HG03442 (cell line): Measurements from ENCODE around the gene PSORS1C1.
"Not testable (repeated sequence)": the region's sequence is repeated elsewhere in the genome, so short reads cannot be mapped to it uniquely, and the experiment has no call there.

Source experiments
- ATAC-seq: cut with Tn5 transposase; IDR thresholded peaks from one replicate; pipeline ENCODE4 v1.9.1; 2021; ENCODE audit warnings: mild to moderate bottlenecking, moderate library complexity; ENCODE audit not compliant: unreplicated experiment

Gene PSORS1C1

DNA sequence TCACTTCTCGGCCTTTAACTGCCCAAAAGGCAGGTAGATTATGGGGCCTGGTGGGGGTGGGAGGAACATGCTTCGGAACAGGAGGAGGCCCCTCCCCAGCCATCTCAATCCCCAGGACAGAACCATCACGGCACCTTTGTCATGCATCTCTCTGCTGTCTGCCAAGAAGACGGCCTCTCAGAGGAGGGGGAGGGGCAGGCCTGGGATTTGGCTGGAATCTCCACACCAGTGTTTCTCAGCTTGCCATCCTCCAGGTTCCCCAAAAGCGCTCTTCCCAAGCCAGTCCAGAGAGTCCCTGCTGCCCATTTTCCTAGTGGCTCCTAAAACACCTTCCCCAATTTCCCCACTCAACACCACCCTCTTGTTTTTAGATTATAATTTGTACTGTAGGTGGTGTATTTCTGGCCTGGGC is 58.4 kb downstream of the PSORS1C1 start:
- no peak for ATAC-seq

DNA sequence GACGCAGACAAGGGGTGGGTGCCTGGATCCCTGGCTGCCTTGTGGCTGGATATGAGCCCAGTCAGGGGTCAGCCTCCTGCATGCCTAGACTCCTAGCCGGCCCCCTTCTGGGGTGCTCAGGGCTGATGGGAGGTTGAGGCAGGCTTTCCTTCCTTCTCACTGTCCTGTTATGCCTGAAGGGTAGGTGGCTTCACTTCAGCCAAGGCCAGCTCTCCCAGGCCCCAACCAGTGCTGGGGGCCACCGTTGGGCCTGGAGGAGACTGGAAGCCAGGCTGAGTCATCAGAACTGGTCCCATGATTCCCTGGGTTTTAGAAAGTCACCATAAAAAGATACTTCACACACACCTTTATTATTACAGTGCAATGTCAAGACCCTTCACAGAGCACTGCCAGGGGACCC is 58.8 kb downstream of the PSORS1C1 start:
- ATAC-seq: no peak

DNA sequence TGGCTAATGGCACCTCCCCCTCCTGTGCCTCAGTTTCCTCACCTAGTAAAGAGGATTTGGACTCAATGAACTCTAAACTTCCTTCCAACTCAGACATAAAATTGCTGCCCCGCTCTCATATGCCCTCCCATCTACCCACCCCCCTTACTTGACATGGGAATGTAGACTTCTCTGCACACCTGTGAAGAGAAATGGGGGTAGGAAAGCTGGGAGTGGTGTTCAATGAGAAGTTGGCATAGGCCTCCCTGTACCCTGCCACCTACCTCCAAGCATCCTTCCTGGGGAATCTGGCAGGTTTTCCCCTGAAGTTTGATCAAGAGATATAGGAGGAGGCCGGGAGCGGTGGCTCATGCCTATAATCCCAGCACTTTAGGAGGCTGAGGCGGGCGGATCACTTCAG is 59.8 kb downstream of the PSORS1C1 start:
- ATAC-seq: no peak

DNA sequence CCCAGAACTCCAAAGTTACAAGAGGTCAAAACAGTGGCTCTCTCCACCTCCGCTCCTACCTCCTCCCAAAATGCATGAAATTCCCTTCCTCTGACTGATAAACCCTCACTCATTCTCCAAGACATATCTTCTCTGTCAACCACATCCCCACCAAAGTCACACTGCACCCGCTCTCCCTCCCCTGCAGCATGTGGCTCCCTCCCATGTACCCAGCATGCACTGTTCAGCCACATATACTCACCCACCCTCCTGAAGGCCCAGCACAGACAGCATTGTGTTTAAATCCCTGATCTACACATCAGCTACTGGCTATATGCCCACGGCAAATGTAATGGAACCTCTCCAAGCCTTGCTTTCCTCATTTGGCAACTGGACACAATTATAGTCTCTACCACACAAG is 61.4 kb downstream of the PSORS1C1 start:
- ATAC-seq: no peak

DNA sequence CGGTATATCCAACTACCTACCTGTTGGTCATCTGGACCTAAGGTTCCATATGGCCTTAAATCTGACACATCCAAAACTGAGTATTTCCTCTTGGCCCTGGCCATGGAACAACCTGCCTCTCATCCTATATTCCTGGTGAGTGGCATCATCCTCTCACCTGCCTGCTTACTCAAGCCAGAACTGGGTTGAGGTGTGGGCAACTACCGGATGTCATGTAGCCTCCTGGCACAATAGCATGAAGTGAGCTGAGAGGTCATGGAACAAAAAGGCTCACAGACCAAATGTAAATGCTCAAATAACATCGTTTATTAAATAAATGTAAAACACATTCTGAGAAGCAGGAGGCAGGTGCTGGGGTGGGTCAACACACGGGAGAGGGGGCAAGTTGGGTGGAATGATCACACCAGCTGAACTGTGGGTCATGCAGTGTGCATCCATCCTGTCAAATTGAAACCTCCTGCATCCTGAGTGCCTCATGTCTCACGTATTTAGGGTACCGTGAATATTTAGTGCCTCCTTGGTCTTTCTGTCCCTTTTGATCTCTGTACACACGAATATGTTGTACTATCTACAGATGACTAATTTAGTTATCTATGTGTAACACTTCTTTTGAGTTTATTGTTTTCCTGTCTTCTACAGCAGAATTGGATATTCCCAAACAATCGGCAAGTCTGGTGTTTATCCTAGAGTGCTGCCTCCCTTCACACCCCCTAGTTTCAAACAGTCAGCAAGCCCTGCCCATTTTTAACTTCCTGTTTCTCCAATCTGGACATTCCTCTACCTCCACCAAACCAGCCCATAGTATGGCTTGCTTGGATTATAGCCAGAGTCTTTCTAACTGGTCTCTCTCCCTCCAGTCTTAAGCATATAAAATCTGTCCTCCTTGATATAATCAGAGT is 63.8 kb downstream of the PSORS1C1 start:
- no peak for ATAC-seq

DNA sequence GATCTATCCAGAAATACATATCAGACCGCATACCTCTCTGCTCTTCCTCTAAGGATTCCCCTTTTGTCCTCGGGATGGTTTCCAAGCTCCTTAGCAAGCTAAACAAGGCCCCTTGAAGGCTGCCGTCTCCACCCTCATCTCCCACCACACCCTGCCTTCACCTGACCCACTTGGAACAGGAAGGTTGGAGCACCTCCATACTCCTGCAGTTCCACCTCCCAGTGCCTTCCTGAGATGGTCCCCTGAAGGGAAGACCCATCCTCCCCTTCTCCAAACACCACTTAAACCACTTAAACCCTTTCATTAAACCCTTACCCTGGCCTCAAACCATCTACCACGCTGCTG is 64.4 kb downstream of the PSORS1C1 start:
- ATAC-seq: no peak

DNA sequence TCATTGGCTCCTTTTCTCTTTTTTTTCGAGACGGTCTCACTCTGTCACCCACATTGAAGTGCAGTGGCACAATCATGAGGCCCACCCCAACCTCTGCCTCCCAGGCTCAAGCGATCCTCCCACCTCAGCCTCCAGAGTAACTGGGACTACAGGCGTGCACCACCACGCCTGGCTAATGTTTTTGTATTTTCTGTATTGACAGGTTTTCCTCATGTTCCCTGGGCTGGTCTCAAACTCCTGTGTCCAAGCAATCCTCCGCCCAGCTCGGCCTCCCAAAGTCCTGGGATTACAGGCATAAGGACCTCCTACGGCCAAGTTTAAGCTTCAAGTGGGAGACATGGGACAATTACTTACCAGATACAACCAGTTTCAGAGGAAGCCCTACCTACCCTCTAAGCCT is 65.3 kb downstream of the PSORS1C1 start:
- no peak for ATAC-seq

DNA sequence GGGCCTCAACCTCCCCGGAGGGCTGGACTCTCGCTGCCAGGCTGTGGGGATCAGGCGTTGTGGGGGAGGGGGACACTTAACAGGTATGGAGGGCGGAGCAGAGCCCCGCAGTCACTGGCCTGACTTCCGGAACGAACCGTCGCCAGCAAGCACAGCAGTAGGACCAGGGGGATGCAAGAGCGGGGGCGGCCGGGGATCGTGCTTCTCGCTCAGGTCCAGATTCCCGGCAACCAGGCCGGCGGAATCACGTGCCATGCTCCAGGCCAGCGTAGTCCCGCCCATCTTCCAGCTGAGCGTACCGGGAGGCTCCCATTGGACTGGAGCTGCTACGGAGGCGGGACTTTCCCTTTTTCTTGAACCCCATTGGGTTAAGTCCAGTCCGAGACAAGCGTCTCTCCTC is 65.9 kb downstream of the PSORS1C1 start:
- no peak for ATAC-seq

DNA sequence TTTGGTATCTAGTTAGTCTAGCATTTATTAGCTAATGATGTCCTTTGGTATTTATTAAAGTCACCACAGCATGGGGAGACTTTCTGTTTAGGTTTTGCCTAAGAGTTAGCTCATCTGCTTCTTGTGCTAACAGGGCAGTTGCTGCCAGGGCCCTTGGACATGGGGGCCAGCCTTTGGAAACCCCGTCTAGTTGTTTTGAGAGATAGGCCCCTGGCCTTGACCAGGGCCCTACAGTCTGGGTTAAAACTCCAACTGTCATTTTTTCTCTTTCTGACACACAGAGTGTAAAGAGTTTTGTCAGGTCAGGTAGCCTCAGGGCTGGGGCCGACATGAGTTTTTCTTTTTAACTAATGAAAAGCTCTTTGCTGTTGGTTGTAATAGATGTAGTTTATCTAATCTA is 68.7 kb downstream of the PSORS1C1 start:
- not testable (repeated sequence) for ATAC-seq

DNA sequence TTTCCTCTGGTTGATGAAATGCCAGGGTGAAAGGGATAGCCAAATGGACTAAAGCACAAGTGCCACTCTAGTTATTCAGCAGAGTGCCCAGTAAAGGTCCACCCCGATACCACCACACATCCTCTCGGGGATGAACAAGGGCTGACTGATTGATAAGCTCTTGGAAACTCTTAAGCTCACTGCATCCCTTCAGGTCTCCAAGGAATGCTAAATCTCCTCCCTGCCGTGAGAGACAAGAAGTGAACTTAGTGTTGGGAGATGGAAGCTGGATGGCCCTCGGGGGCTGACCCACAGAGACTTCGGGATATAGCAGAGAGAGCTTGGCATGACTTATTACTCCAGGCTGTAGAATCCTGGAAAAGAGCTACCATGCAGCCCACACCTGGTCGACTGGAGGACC is 69.3 kb downstream of the PSORS1C1 start:
- not testable (repeated sequence) for ATAC-seq

DNA sequence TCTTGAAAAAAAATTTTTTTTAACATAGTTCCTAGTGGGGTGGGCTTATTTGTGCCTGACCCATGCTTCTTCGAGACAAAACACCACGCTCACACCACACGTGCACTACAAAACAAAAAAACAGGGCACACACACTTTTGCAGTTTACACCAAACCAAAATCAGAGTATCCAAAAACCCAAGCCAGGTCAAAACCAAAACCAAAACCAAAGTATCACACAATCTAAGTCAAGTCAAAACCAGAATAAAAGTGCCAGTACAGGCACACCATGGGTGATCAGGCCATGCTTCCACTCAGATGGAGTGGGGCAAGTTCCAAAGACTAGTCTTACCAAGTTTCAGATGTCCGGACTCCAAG is 71.1 kb downstream of the PSORS1C1 start:
- not testable (repeated sequence) for ATAC-seq

DNA sequence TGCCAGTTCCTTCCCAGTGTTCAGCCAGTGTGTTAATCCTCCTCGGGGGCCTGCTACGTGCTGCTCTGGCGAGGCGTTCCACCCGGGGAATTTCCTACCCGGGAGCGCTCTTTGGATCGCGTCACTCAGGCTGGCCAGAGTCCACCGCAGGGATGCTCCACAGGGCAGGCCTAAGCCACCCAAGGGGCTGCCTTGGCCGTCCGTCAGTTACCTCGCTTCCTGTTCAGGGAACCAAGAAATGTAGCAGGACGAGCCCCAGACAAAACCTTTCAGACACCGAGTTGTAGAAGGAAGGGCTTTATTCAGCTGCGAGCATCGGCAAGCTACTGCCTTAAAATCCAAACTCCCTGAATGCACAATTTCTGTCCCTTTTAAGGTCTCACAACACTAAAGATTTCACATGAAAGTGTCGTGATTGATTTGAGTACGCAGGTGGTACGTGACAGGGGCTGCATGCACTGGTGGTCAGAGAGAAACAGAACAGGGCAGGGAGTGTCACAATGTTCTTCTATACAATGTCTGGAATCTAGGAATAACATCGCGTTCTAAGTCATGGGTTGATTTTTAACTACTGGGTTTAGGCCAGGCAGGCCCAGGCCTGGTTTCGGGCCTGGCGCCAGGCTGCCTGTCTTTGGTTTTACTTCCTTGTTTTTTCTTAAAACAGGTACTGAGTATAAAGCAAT is 71.6 kb downstream of the PSORS1C1 start:
- ATAC-seq: no peak

DNA sequence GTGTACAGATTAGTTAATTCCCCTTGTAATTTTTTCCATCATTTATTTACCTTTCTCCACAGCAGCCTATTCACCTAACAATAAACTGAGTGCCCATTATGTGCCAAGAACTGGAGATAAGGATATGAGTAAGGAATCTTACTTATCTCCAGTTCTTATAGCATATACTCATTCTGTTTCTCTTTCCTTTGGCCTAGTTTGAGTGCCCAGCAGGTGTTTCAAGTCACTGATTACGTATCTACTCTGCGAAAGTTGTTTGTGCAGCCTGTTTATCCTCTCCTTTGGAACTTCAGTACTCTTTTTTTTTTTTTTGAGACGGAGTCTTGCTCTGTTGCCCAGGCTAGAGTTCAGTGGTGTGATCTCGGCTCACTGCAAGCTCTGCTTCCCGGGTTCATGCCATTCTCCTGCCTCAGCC is 73.2 kb downstream of the PSORS1C1 start:
- no peak for ATAC-seq

DNA sequence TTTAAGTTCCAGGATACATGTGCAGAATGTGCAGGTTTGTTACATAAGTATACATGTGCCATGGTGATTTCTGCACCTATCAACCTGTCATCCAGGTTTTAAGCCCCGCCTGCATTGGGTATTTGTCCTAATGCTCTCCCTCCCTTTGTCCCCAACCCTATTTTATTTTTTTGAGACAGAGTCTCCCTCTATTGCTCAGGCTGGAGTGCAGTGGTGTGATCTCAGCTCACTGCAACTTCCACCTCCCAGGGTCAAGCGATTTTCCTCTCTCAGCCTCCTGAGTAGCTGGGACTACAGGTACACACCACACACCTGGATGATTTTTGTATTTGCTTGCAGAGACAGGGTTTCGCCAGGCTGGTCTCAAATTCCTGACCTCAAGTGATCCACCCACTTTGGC is 74.6 kb downstream of the PSORS1C1 start:
- ATAC-seq: not testable (repeated sequence)
